Thyroid gland (tissue), 4 donors: Measurements from ENCODE around the gene TAOK3. TPM values are rescaled to one million over a fixed set of nuclear protein-coding genes. Genes with fewer than 3 reads are reported as not detected.
"Not testable (repeated sequence)": the region's sequence is repeated elsewhere in the genome, so short reads cannot be mapped to it uniquely, and the experiment has no call there.

ENCODE experiments used
- DNase-seq, 2 donors: peaks; one replicate each; pipeline ENCODE4 v3.0.0-alpha.2; 2019
- H3K27ac ChIP-seq, 3 donors: fragments of 200-600 bp; sonication (generic); 1 replicate in 2 of 3; 2 replicates in 1 of 3; pipeline ENCODE4 v1.5.1; 2016 to 2019; ENCODE audit warnings: mild to moderate bottlenecking in 1 of 3, moderate library complexity in 1 of 3
- H3K27me3 ChIP-seq: fragments of 200-600 bp; sonication (generic); one replicate; pipeline ENCODE4 v1.5.1; 2019
- H3K36me3 ChIP-seq, 2 donors: fragments of 200-600 bp; sonication (generic); one replicate each; pipeline ENCODE4 v1.5.1; 2016 to 2019
- H3K4me1 ChIP-seq, 2 donors: fragments of 200-600 bp; sonication (generic); one replicate each; pipeline ENCODE4 v1.5.1; 2017 to 2019
- H3K4me3 ChIP-seq, 3 donors: fragments of 200-600 bp; sonication (generic); replicated peaks in 1 of 3; 1 replicate in 2 of 3; 2 replicates in 1 of 3; pipeline ENCODE4 v1.5.1; 2016; ENCODE audit warnings: mild to moderate bottlenecking in 1 of 3
- H3K9me3 ChIP-seq: fragments of 200-600 bp; sonication (generic); one replicate; pipeline ENCODE4 v1.5.1; 2017
- CTCF ChIP-seq, 6 experiments: fragments of 200-600 bp in 3 of 6; fragments of 450-650 bp in 3 of 6; sonication (generic) in 3 of 6; IDR thresholded peaks; one replicate each; pipeline ENCODE4 v1.5.1; 2016 to 2019; ENCODE audit warnings: antibody characterized with exemption in 6 of 6, mild to moderate bottlenecking in 2 of 6, inconsistent platforms in 1 of 6, moderate library complexity in 1 of 6
- POLR2A ChIP-seq, 2 donors: fragments of 450-650 bp; IDR thresholded peaks; one replicate each; pipeline ENCODE4 v1.6.1; 2017; ENCODE audit warnings: antibody characterized with exemption in 2 of 2, mild to moderate bottlenecking in 2 of 2, moderate library complexity in 1 of 2
- WGBS, 2 donors: methylation state at CpG; one replicate each; pipeline ENCODE4 v1.1.5; 2017; 5-methylcytosine and 5-hydroxymethylcytosine counted together
- intact Hi-C: fragments of 100-400 bp; cut with DNase I; formaldehyde crosslinking; loops from one replicate; pipeline ENCODE4 v1.15.1; 2023
- total RNA-seq, 4 donors: library from RNA; depleted of rRNA; stranded (reverse); fragments of >200 nt; gene quantifications; one replicate each; pipeline ENCODE4 v1.2.3, GENCODE V29; 2016

Gene TAOK3
- total RNA-seq, 4 donors from 2014 or later, result 38.4 to 65.3 (median 50.2) TPM

- no peak for DNase-seq
- H3K27me3 ChIP-seq, result no peaks in the 10 kb centered on the region
- no peaks in the 10 kb centered on the region for H3K9me3 ChIP-seq
- no peak overlapping the region for H3K4me3 ChIP-seq
- intact Hi-C loops, result no loop called here
- 100% methylated on average over 1 of the region's 1 CpG for WGBS, 2 donors
- TF ChIP-seq POLR2A (IDR thresholded peaks at IDR 0.05), result no peak
- TF ChIP-seq CTCF (IDR thresholded peaks at IDR 0.05), result no peak
- no peaks in the 10 kb centered on the region for H3K36me3 ChIP-seq
- no peak overlapping the region for H3K27ac ChIP-seq
- no peaks in the 10 kb centered on the region for H3K4me1 ChIP-seq
Observed at GRCh38 chr12:118249547-118249946, 123.2 kb downstream of the TAOK3 start.

GRCh38 chr12:118245886-118246285 is 126.8 kb downstream of the TAOK3 start:
- WGBS, 2 donors, result 95 to 96% methylated on average over 14 to 22 of the region's 26 CpGs
- intact Hi-C loops, H3K36me3 ChIP-seq, DNase-seq, H3K9me3 ChIP-seq, H3K4me1 ChIP-seq, H3K27me3 ChIP-seq, H3K27ac ChIP-seq, H3K4me3 ChIP-seq: not testable (repeated sequence)

- no peak for TF ChIP-seq CTCF (IDR thresholded peaks at IDR 0.05)
- no peak for TF ChIP-seq POLR2A (IDR thresholded peaks at IDR 0.05)
- WGBS, 2 donors, result 96 to 98% methylated on average over 2 of the region's 2 CpGs
- no peak overlapping the region for H3K4me3 ChIP-seq
- H3K36me3 ChIP-seq, result peaks cover 0 to 7% of the 10 kb centered on the region in 2 donors
- intact Hi-C loops, result no loop called here
- no peaks in the 10 kb centered on the region for H3K4me1 ChIP-seq
- no peaks in the 10 kb centered on the region for H3K27me3 ChIP-seq
- no peak for DNase-seq
- no peaks in the 10 kb centered on the region for H3K9me3 ChIP-seq
- H3K27ac ChIP-seq, result no peak overlapping the region
Observed at GRCh38 chr12:118238888-118239287, 133.8 kb downstream of the TAOK3 start.

GRCh38 chr12:118237908-118238307 is 134.8 kb downstream of the TAOK3 start:
- Histone ChIP-seq H3K27ac (no peak overlapping the region), H3K36me3 (peaks cover 0 to 5% of the 10 kb centered on the region in 2 donors), H3K27me3 (no peaks in the 10 kb centered on the region), H3K4me3 (no peak overlapping the region), H3K9me3 (no peaks in the 10 kb centered on the region), H3K4me1 (no peaks in the 10 kb centered on the region)
- intact Hi-C loops, result no loop called here
- TF ChIP-seq POLR2A (IDR thresholded peaks at IDR 0.05) (no peak), CTCF (IDR thresholded peaks at IDR 0.05) (no peak)
- 85 to 93% methylated on average over 1 of the region's 1 CpG for WGBS, 2 donors
- no peak for DNase-seq

GRCh38 chr12:118237052-118237665 is 135.5 kb downstream of the TAOK3 start:
- intact Hi-C loops, result no loop called here
- H3K36me3 ChIP-seq, result peaks cover 0 to 5% of the 10 kb centered on the region in 2 donors
- no peak for TF ChIP-seq CTCF (IDR thresholded peaks at IDR 0.05)
- TF ChIP-seq POLR2A (IDR thresholded peaks at IDR 0.05), result no peak
- DNase-seq, result no peak
- no peaks in the 10 kb centered on the region for H3K9me3 ChIP-seq
- 91 to 93% methylated on average over 1 of the region's 1 CpG for WGBS, 2 donors
- no peaks in the 10 kb centered on the region for H3K27me3 ChIP-seq
- no peak overlapping the region for H3K27ac ChIP-seq
- no peak overlapping the region for H3K4me3 ChIP-seq
- no peaks in the 10 kb centered on the region for H3K4me1 ChIP-seq
